Uterus (tissue), 2 donors: ENCODE measurements around the gene NFIA.

Experiments used
- CTCF ChIP-seq, 4 experiments: fragments of 200-600 bp in 2 of 4; fragments of 450-650 bp in 2 of 4; sonication (generic) in 2 of 4; IDR thresholded peaks; one replicate each; pipeline ENCODE4 v1.5.1; 2016 to 2019; ENCODE audit warnings: antibody characterized with exemption in 4 of 4, mild to moderate bottlenecking in 2 of 4, moderate library complexity in 1 of 4
- POLR2A ChIP-seq, 2 donors: fragments of 450-650 bp; IDR thresholded peaks; one replicate each; pipeline ENCODE4 v1.6.1; 2016; ENCODE audit warnings: antibody characterized with exemption in 2 of 2, mild to moderate bottlenecking in 1 of 2, moderate library complexity in 1 of 2

DNA sequence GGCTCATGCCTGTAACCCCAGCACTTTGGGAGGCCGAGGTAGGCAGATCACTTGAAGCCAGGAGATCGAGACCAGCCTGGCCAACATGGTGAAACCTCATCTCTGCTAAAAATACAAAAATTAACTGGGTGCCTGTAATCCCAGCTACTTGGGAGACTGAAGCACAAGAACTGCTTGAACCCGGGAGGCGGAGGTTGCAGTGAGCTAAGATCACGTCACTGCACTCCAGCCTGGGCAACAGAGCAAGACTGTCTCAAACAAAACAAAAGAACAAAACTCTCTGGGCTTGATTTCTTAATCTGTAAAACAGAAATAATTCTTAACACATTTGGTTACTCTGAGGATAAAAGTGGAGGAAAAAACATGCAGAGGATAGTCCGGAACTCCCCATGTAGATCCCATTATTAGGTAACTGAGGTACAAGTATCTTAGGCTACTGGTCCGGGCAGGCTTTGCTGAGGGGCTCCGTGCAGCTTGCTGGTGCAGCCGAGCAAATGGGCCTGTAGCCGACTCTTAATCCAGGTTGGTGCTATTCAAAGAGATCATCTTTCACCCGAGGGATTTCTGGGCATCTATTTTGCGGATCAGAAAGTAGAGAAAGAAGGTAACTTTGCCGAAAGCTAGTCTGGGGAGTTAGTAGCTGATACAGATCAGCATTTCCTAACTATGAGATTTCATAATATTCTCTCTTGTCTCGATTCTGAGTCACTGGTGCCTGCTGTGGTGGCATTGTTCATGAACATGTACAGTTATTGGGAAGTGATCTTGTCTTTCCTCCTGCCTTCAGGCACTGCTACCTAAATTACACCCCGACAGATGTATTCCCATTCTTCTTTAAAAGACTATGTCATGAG lies 56.8 kb downstream of the NFIA start:
- TF ChIP-seq CTCF (IDR thresholded peaks at IDR 0.05) (no peak), POLR2A (IDR thresholded peaks at IDR 0.05) (no peak)
